ENCODE data around the gene PEPD.

PEPD gene

GRCh38 chr19:33530842-33531241 is 9.3 kb upstream of the PEPD start:
- no peak overlapping the region for H3K9ac ChIP-seq (ENCODE audit: low read length)
- no peak overlapping the region for H3K4me3 ChIP-seq (ENCODE audit: low read depth, low read length, poor library complexity, severe bottlenecking)
- no peaks in the 10 kb centered on the region for H3K36me3 ChIP-seq (ENCODE audit: insufficient read depth, low read length)
- H4K20me1 ChIP-seq (ENCODE audit: insufficient read depth, low read length), result no peaks in the 10 kb centered on the region
- H3K4me2 ChIP-seq (ENCODE audit: low read length), result no peak overlapping the region
- H3K9me3 ChIP-seq (ENCODE audit: low read length), result no peaks in the 10 kb centered on the region
- H3F3A ChIP-seq (ENCODE audit: insufficient read depth, low read length), result no peaks in the 10 kb centered on the region
- H3K4me1 ChIP-seq (ENCODE audit: insufficient read depth, low read length, severe bottlenecking), result no peaks in the 10 kb centered on the region
- no peak for TF ChIP-seq CTCF (IDR thresholded peaks at IDR 0.05; ENCODE audit: low read length)
- TF ChIP-seq EZH2 (IDR thresholded peaks at IDR 0.05; ENCODE audit: borderline replicate concordance, low read length), result no peak
- no peak overlapping the region for H3K27ac ChIP-seq (ENCODE audit: low read depth, low read length, poor library complexity, severe bottlenecking)
- H2AFZ ChIP-seq (ENCODE audit: low read length), result no peak overlapping the region
- H3K27me3 ChIP-seq (ENCODE audit: insufficient read depth, low read length), result 0 out of 2 replicates have a peak, but pooled peaks cover 3% of the 10 kb centered on the region
- no peaks in the 10 kb centered on the region for H3K79me2 ChIP-seq (ENCODE audit: insufficient read depth, low read length)
- H3K9me2 ChIP-seq (ENCODE audit: low read depth, low read length), result no peaks in the 10 kb centered on the region

GRCh38 chr19:33530296-33530695 is 8.7 kb upstream of the PEPD start:
- no peaks in the 10 kb centered on the region for H3K36me3 ChIP-seq (ENCODE audit: insufficient read depth, low read length)
- H3K4me3 ChIP-seq (ENCODE audit: low read depth, low read length, poor library complexity, severe bottlenecking), result no peak overlapping the region
- H3K9ac ChIP-seq (ENCODE audit: low read length), result no peak overlapping the region
- no peaks in the 10 kb centered on the region for H3K4me1 ChIP-seq (ENCODE audit: insufficient read depth, low read length, severe bottlenecking)
- 0 out of 2 replicates have a peak, but pooled peaks cover 3% of the 10 kb centered on the region for H3K27me3 ChIP-seq (ENCODE audit: insufficient read depth, low read length)
- H3K9me2 ChIP-seq (ENCODE audit: low read depth, low read length), result no peaks in the 10 kb centered on the region
- H3K79me2 ChIP-seq (ENCODE audit: insufficient read depth, low read length), result no peaks in the 10 kb centered on the region
- H2AFZ ChIP-seq (ENCODE audit: low read length), result no peak overlapping the region
- H4K20me1 ChIP-seq (ENCODE audit: insufficient read depth, low read length), result no peaks in the 10 kb centered on the region
- H3K9me3 ChIP-seq (ENCODE audit: low read length), result no peaks in the 10 kb centered on the region
- no peak overlapping the region for H3K27ac ChIP-seq (ENCODE audit: low read depth, low read length, poor library complexity, severe bottlenecking)
- H3F3A ChIP-seq (ENCODE audit: insufficient read depth, low read length), result no peaks in the 10 kb centered on the region
- H3K4me2 ChIP-seq (ENCODE audit: low read length), result no peak overlapping the region
- TF ChIP-seq CTCF (IDR thresholded peaks at IDR 0.05; ENCODE audit: low read length) (no peak), EZH2 (IDR thresholded peaks at IDR 0.05; ENCODE audit: borderline replicate concordance, low read length) (no peak)

- H3K9ac ChIP-seq (ENCODE audit: low read length), result no peak overlapping the region
These were observed 7.6 kb upstream of the PEPD start for GRCh38 chr19:33529094-33529676.

More at GRCh38 chr19:33529094-33529676, 7.6 kb upstream of the PEPD start:
- H3K4me1 ChIP-seq (ENCODE audit: insufficient read depth, low read length, severe bottlenecking), result no peaks in the 10 kb centered on the region
- H3K9me2 ChIP-seq (ENCODE audit: low read depth, low read length), result no peaks in the 10 kb centered on the region
- H3K9me3 ChIP-seq (ENCODE audit: low read length), result no peaks in the 10 kb centered on the region
- no peaks in the 10 kb centered on the region for H3F3A ChIP-seq (ENCODE audit: insufficient read depth, low read length)
- no peak overlapping the region for H3K27ac ChIP-seq (ENCODE audit: low read depth, low read length, poor library complexity, severe bottlenecking)
- H3K4me2 ChIP-seq (ENCODE audit: low read length), result no peak overlapping the region
- H2AFZ ChIP-seq (ENCODE audit: low read length), result no peak overlapping the region
- no peaks in the 10 kb centered on the region for H4K20me1 ChIP-seq (ENCODE audit: insufficient read depth, low read length)
- H3K36me3 ChIP-seq (ENCODE audit: insufficient read depth, low read length), result no peaks in the 10 kb centered on the region
- no peaks in the 10 kb centered on the region for H3K79me2 ChIP-seq (ENCODE audit: insufficient read depth, low read length)
- TF ChIP-seq EZH2 (IDR thresholded peaks at IDR 0.05; ENCODE audit: borderline replicate concordance, low read length), result no peak
- TF ChIP-seq CTCF (IDR thresholded peaks at IDR 0.05; ENCODE audit: low read length), result no peak
- H3K27me3 ChIP-seq (ENCODE audit: insufficient read depth, low read length), result 0 out of 2 replicates have a peak, but pooled peaks cover 3% of the 10 kb centered on the region
- no peak overlapping the region for H3K4me3 ChIP-seq (ENCODE audit: low read depth, low read length, poor library complexity, severe bottlenecking)

All from OCI-LY1 (cell line).